CD8-positive, alpha-beta memory T cell (primary cell): ENCODE measurements around the gene GTPBP4. TPM values are rescaled to one million over a fixed set of nuclear protein-coding genes. Genes with fewer than 3 reads are reported as not detected.
A peak's percentile ranks its signal among the peaks of the same experiment; 100 is the strongest.

Experiments used
- CTCF ChIA-PET: fragments of 350-600 bp; sonication (Branson Sonifier 250); formaldehyde crosslinking; loops from one replicate; lab custom pipeline; 2021; ENCODE audit warnings: antibody characterized with exemption; lab: Charles Lee
- POLR2A ChIA-PET: fragments of 350-600 bp; sonication (Branson Sonifier 250); formaldehyde crosslinking; loops from one replicate; lab custom pipeline; 2021; ENCODE audit warnings: antibody characterized with exemption; lab: Charles Lee
- DNase-seq, 5 donors: peaks; one replicate each; pipeline versions ENCODE4 v3.0.0 to v3.0.0-alpha.2; 2020 to 2022; ENCODE audit warnings: mixed read lengths in 1 of 5
- H3K27ac ChIP-seq: one replicate; pipeline ENCODE4 v1.7.0; 2013; ENCODE audit warnings: low read depth, mild to moderate bottlenecking, low read length, moderate library complexity
- H3K27me3 ChIP-seq: 2 replicates; pipeline ENCODE4 v1.7.0; 2013; ENCODE audit warnings: low read length, mild to moderate bottlenecking; ENCODE audit not compliant: insufficient read depth, poor library complexity, severe bottlenecking
- H3K36me3 ChIP-seq: 2 replicates; pipeline ENCODE4 v1.7.0; 2013; ENCODE audit warnings: mild to moderate bottlenecking, low read length, moderate library complexity; ENCODE audit not compliant: insufficient read depth
- H3K4me1 ChIP-seq: 2 replicates; pipeline ENCODE4 v1.7.0; 2013; ENCODE audit warnings: mild to moderate bottlenecking, low read length, moderate library complexity; ENCODE audit not compliant: insufficient read depth
- H3K4me3 ChIP-seq: 2 replicates; pipeline ENCODE4 v1.7.0; 2013; ENCODE audit warnings: mild to moderate bottlenecking, low read length
- H3K9me3 ChIP-seq: 2 replicates; pipeline ENCODE4 v1.7.0; 2013; ENCODE audit warnings: mild to moderate bottlenecking, low read length
- H3K27ac Mint-ChIP-seq, 8 donors: one replicate each; pipeline ENCODE4 v1.8.0; 2020 to 2021; ENCODE audit warnings: mixed read lengths in 8 of 8, mild to moderate bottlenecking in 6 of 8, inconsistent platforms in 3 of 8, moderate library complexity in 3 of 8
- H3K27me3 Mint-ChIP-seq, 2 donors: one replicate each; pipeline ENCODE4 v1.8.0; 2020 to 2021; ENCODE audit warnings: mixed read lengths in 2 of 2, mild to moderate bottlenecking in 1 of 2, moderate library complexity in 1 of 2
- H3K36me3 Mint-ChIP-seq, 3 donors: one replicate each; pipeline ENCODE4 v1.8.0; 2020 to 2021; ENCODE audit warnings: mixed read lengths in 3 of 3, inconsistent platforms in 1 of 3, mild to moderate bottlenecking in 1 of 3
- H3K4me1 Mint-ChIP-seq, 3 donors: one replicate each; pipeline ENCODE4 v1.8.0; 2020 to 2021; ENCODE audit warnings: mixed read lengths in 3 of 3, inconsistent platforms in 1 of 3, mild to moderate bottlenecking in 1 of 3
- H3K4me3 Mint-ChIP-seq, 7 donors: one replicate each; pipeline ENCODE4 v1.8.0; 2020 to 2021; ENCODE audit warnings: mixed read lengths in 7 of 7, mild to moderate bottlenecking in 6 of 7, moderate library complexity in 4 of 7, inconsistent platforms in 2 of 7
- H3K9me3 Mint-ChIP-seq, 5 donors: one replicate each; pipeline ENCODE4 v1.8.0; 2020 to 2022; ENCODE audit warnings: mixed read lengths in 5 of 5, mild to moderate bottlenecking in 3 of 5, moderate library complexity in 2 of 5, inconsistent platforms in 1 of 5
- polyA plus RNA-seq: library from polyadenylated mRNA; unstranded; fragments of 300-500 nt; fragmentation: Illumina TruSeq; gene quantifications from one replicate; pipeline ENCODE4 v1.2.3, GENCODE V29; 2021
- total RNA-seq, 2 experiments: library from RNA; stranded (reverse); gene quantifications; one replicate each; pipeline ENCODE4 v1.2.3, GENCODE V29; 2021

GTPBP4 gene
- total and polyA plus RNA-seq, 3 experiments from 2014 or later, result 21.9 to 156 (median 147) TPM

GRCh38 chr10:969473-970150 is 18.6 kb upstream of the GTPBP4 start:
- CTCF ChIA-PET, result no interaction called here
- H3K36me3 Mint-ChIP-seq, result peaks cover 0 to 11% (median 0%) of the 10 kb centered on the region in 3 donors
- H3K9me3 Mint-ChIP-seq, result peaks cover 0 to 4% (median 0%) of the 10 kb centered on the region in 5 donors
- H3K4me3 Mint-ChIP-seq, result no peak overlapping the region
- peaks cover 4% of the 10 kb centered on the region for H3K4me1 ChIP-seq
- H3K27me3 Mint-ChIP-seq, result peaks cover 4 to 49% of the 10 kb centered on the region in 2 donors
- no peak overlapping the region for H3K27ac ChIP-seq
- H3K27ac Mint-ChIP-seq, result peak overlapping the region in 1 of 8 donors; percentile 11
- no peak overlapping the region for H3K4me3 ChIP-seq
- no peak for DNase-seq
- H3K9me3 ChIP-seq, result no peaks in the 10 kb centered on the region
- POLR2A ChIA-PET, result no interaction called here
- H3K4me1 Mint-ChIP-seq, result peaks cover 0 to 8% (median 0%) of the 10 kb centered on the region in 3 donors
- H3K27me3 ChIP-seq, result no peaks in the 10 kb centered on the region
- no peaks in the 10 kb centered on the region for H3K36me3 ChIP-seq

- Histone ChIP-seq H3K9me3 (no peaks in the 10 kb centered on the region), H3K4me1 (peaks cover 4% of the 10 kb centered on the region), H3K27ac (no peak overlapping the region), H3K4me3 (no peak overlapping the region), H3K36me3 (no peaks in the 10 kb centered on the region), H3K27me3 (no peaks in the 10 kb centered on the region)
- Mint-ChIP-seq H3K27me3 (peaks cover 3 to 45% of the 10 kb centered on the region in 2 donors), H3K4me1 (peaks cover 0 to 8% (median 0%) of the 10 kb centered on the region in 3 donors), H3K9me3 (peaks cover 0 to 4% (median 0%) of the 10 kb centered on the region in 5 donors), H3K36me3 (peaks cover 0 to 11% (median 0%) of the 10 kb centered on the region in 3 donors), H3K4me3 (no peak overlapping the region), H3K27ac (peak overlapping the region in 1 of 8 donors; percentile 6)
- ChIA-PET CTCF (no interaction called here), POLR2A (no interaction called here)
- DNase-seq, result no peak
Observed at GRCh38 chr10:970311-971149, 17.7 kb upstream of the GTPBP4 start.

GRCh38 chr10:971150-971542 is 17.1 kb upstream of the GTPBP4 start:
- no peak overlapping the region for H3K27ac Mint-ChIP-seq
- no peak overlapping the region for H3K4me3 Mint-ChIP-seq
- CTCF ChIA-PET, result no interaction called here
- peaks cover 3 to 42% of the 10 kb centered on the region in 2 donors for H3K27me3 Mint-ChIP-seq
- Histone ChIP-seq H3K27me3 (no peaks in the 10 kb centered on the region), H3K4me3 (no peak overlapping the region), H3K27ac (no peak overlapping the region), H3K36me3 (no peaks in the 10 kb centered on the region), H3K9me3 (no peaks in the 10 kb centered on the region), H3K4me1 (peaks cover 4% of the 10 kb centered on the region)
- no peak for DNase-seq
- peaks cover 0 to 11% (median 0%) of the 10 kb centered on the region in 3 donors for H3K36me3 Mint-ChIP-seq
- POLR2A ChIA-PET, result no interaction called here
- peaks cover 0 to 4% (median 0%) of the 10 kb centered on the region in 5 donors for H3K9me3 Mint-ChIP-seq
- H3K4me1 Mint-ChIP-seq, result peaks cover 0 to 8% (median 0%) of the 10 kb centered on the region in 3 donors

- Histone ChIP-seq H3K36me3 (no peaks in the 10 kb centered on the region), H3K9me3 (no peaks in the 10 kb centered on the region), H3K4me1 (peaks cover 4% of the 10 kb centered on the region), H3K27ac (no peak overlapping the region), H3K4me3 (no peak overlapping the region), H3K27me3 (no peaks in the 10 kb centered on the region)
- H3K27me3 Mint-ChIP-seq, result peaks cover 3 to 42% of the 10 kb centered on the region in 2 donors
- peaks cover 0 to 14% (median 0%) of the 10 kb centered on the region in 3 donors for H3K36me3 Mint-ChIP-seq
- H3K4me1 Mint-ChIP-seq, result peaks cover 0 to 8% (median 0%) of the 10 kb centered on the region in 3 donors
- ChIA-PET CTCF (no interaction called here), POLR2A (no interaction called here)
- DNase-seq, result no peak
- no peak overlapping the region for H3K4me3 Mint-ChIP-seq
- no peak overlapping the region for H3K27ac Mint-ChIP-seq
- H3K9me3 Mint-ChIP-seq, result peaks cover 0 to 4% (median 0%) of the 10 kb centered on the region in 5 donors
Observed at GRCh38 chr10:971613-972012, 16.6 kb upstream of the GTPBP4 start.

- Histone ChIP-seq H3K36me3 (no peaks in the 10 kb centered on the region), H3K4me3 (no peak overlapping the region), H3K27ac (no peak overlapping the region), H3K9me3 (no peaks in the 10 kb centered on the region), H3K27me3 (no peaks in the 10 kb centered on the region), H3K4me1 (no peaks in the 10 kb centered on the region)
- Mint-ChIP-seq H3K27me3 (peaks cover 3 to 37% of the 10 kb centered on the region in 2 donors), H3K4me3 (no peak overlapping the region), H3K9me3 (peaks cover 0 to 5% (median 0%) of the 10 kb centered on the region in 5 donors), H3K4me1 (no peaks in the 10 kb centered on the region), H3K36me3 (peaks cover 0 to 17% (median 0%) of the 10 kb centered on the region in 3 donors), H3K27ac (no peak overlapping the region)
- ChIA-PET POLR2A (no interaction called here), CTCF (interaction anchor here (1.9 kb wide), 1 partner anchor 13 kb away, joined by 4 read pairs; no protein-coding TSS in a partner anchor)
- no peak for DNase-seq
Observed at GRCh38 chr10:972763-973162, 15.5 kb upstream of the GTPBP4 start.

GRCh38 chr10:974038-974784 is 14.0 kb upstream of the GTPBP4 start:
- Mint-ChIP-seq H3K4me3 (no peak overlapping the region), H3K27ac (no peak overlapping the region), H3K9me3 (peaks cover 7 to 16% (median 10%) of the 10 kb centered on the region in 5 donors), H3K27me3 (peaks cover 0 to 25% of the 10 kb centered on the region in 2 donors), H3K4me1 (no peaks in the 10 kb centered on the region), H3K36me3 (peaks cover 0 to 24% (median 0%) of the 10 kb centered on the region in 3 donors)
- CTCF ChIA-PET, result interaction anchor here (1.9 kb wide), 1 partner anchor 12 kb away, joined by 4 read pairs; no protein-coding TSS in a partner anchor
- no peaks in the 10 kb centered on the region for H3K36me3 ChIP-seq
- H3K9me3 ChIP-seq, result peaks cover 5% of the 10 kb centered on the region
- POLR2A ChIA-PET, result no interaction called here
- no peaks in the 10 kb centered on the region for H3K27me3 ChIP-seq
- DNase-seq, result no peak
- H3K27ac ChIP-seq, result no peak overlapping the region
- H3K4me1 ChIP-seq, result no peaks in the 10 kb centered on the region
- no peak overlapping the region for H3K4me3 ChIP-seq

GRCh38 chr10:974785-975074 is 13.5 kb upstream of the GTPBP4 start:
- DNase-seq, result no peak
- POLR2A ChIA-PET, result no interaction called here
- no peaks in the 10 kb centered on the region for H3K4me1 Mint-ChIP-seq
- no peak overlapping the region for H3K27ac ChIP-seq
- no peak overlapping the region for H3K4me3 ChIP-seq
- H3K27me3 ChIP-seq, result no peaks in the 10 kb centered on the region
- H3K36me3 ChIP-seq, result no peaks in the 10 kb centered on the region
- H3K36me3 Mint-ChIP-seq, result peaks cover 0 to 25% (median 0%) of the 10 kb centered on the region in 3 donors
- H3K9me3 Mint-ChIP-seq, result peaks cover 10 to 19% (median 12%) of the 10 kb centered on the region in 5 donors
- H3K4me1 ChIP-seq, result no peaks in the 10 kb centered on the region
- peak overlapping the region in 1 of 8 donors; percentile 86 for H3K27ac Mint-ChIP-seq
- CTCF ChIA-PET, result no interaction called here
- peaks cover 7% of the 10 kb centered on the region for H3K9me3 ChIP-seq
- H3K27me3 Mint-ChIP-seq, result peaks cover 0 to 20% of the 10 kb centered on the region in 2 donors
- H3K4me3 Mint-ChIP-seq, result no peak overlapping the region
